SU-DHL-6 (cell line): ENCODE results near the gene STARD3.

Experiments
- H2AFZ ChIP-seq: fragments of 200-600 bp; sonication (generic); 2 replicates; pipeline ENCODE4 v1.6.1; 2014; ENCODE audit warnings: low read depth, mild to moderate bottlenecking, moderate library complexity, mixed read lengths, antibody characterized with exemption, low read length; ENCODE audit not compliant: severe bottlenecking
- H3F3A ChIP-seq: fragments of 200-600 bp; shearing (Covaris generic); 2 replicates; pipeline ENCODE4 v1.6.0; 2016; ENCODE audit warnings: antibody characterized with exemption, mild to moderate bottlenecking; ENCODE audit not compliant: insufficient read depth
- H3K27ac ChIP-seq: fragments of 200-600 bp; sonication (generic); 2 replicates; pipeline ENCODE4 v1.5.1; 2016; ENCODE audit warnings: low read depth, mild to moderate bottlenecking, low read length, moderate library complexity, mixed read lengths
- H3K27me3 ChIP-seq: fragments of 200-600 bp; sonication (generic), shearing (Covaris generic); 2 replicates; pipeline ENCODE4 v1.6.0; 2014; ENCODE audit warnings: mild to moderate bottlenecking, low read length
- H3K36me3 ChIP-seq: fragments of 200-600 bp; sonication (generic); 2 replicates; pipeline ENCODE4 v1.6.1; 2014; ENCODE audit warnings: mild to moderate bottlenecking, low read length, mixed read lengths
- H3K4me2 ChIP-seq: fragments of 300-600, 200-600 bp; shearing (Covaris generic), sonication (generic); 2 replicates; pipeline ENCODE4 v1.6.0; 2014; ENCODE audit warnings: low read length, low read depth, mild to moderate bottlenecking; ENCODE audit not compliant: poor library complexity, severe bottlenecking
- H3K4me3 ChIP-seq: fragments of 200-600 bp; sonication (generic); 2 replicates; pipeline ENCODE4 v1.5.1; 2014; ENCODE audit warnings: antibody characterized with exemption, low read length, mild to moderate bottlenecking, mixed read lengths; ENCODE audit not compliant: insufficient read depth, poor library complexity, severe bottlenecking
- H3K79me2 ChIP-seq: fragments of 200-600 bp; sonication (generic); 2 replicates; pipeline ENCODE4 v1.6.1; 2014; ENCODE audit warnings: mild to moderate bottlenecking, low read length, moderate library complexity; ENCODE audit not compliant: insufficient read depth
- H3K9ac ChIP-seq: fragments of 200-600 bp; sonication (generic); 2 replicates; pipeline ENCODE4 v1.7.0; 2014; ENCODE audit warnings: mild to moderate bottlenecking, low read length
- H3K9me2 ChIP-seq: fragments of 200-600 bp; sonication (generic); replicated peaks from 2 replicates; pipeline ENCODE4 v1.6.1; 2014; ENCODE audit warnings: low read length; ENCODE audit not compliant: insufficient read depth
- H3K9me3 ChIP-seq: fragments of 200-600 bp; sonication (generic); 2 replicates; pipeline ENCODE4 v1.6.1; 2014; ENCODE audit warnings: low read length, mixed read lengths; ENCODE audit not compliant: insufficient read depth
- H4K20me1 ChIP-seq: fragments of 200-600 bp; sonication (generic); 2 replicates; pipeline ENCODE4 v1.6.1; 2014; ENCODE audit warnings: low read depth, mild to moderate bottlenecking, antibody characterized with exemption, low read length, moderate library complexity, mixed read lengths
- CTCF ChIP-seq: fragments of 200-600 bp; sonication (generic); IDR thresholded peaks from one replicate; pipeline ENCODE4 v1.5.1; 2017; ENCODE audit warnings: antibody characterized with exemption, mild to moderate bottlenecking, low read length, moderate library complexity; ENCODE audit not compliant: insufficient read depth, poor library complexity, severe bottlenecking
- EZH2phosphoT487 ChIP-seq: fragments of 200-600 bp; sonication (generic), shearing (Covaris generic); conservative IDR thresholded peaks from 2 replicates; pipeline ENCODE4 v1.6.1; 2018; ENCODE audit warnings: mild to moderate bottlenecking, antibody characterized with exemption, low read length, moderate library complexity, mixed read lengths

Gene STARD3

GRCh38 chr17:39667262-39667944 is 30.5 kb downstream of the STARD3 start:
- Histone ChIP-seq H3K27ac (no peak overlapping the region), H3K27me3 (no peaks in the 10 kb centered on the region), H4K20me1 (no peaks in the 10 kb centered on the region), H3K36me3 (no peaks in the 10 kb centered on the region), H2AFZ (no peak overlapping the region), H3K9ac (no peak overlapping the region), H3K4me3 (no peak overlapping the region), H3F3A (no peaks in the 10 kb centered on the region), H3K4me2 (no peak overlapping the region), H3K79me2 (no peaks in the 10 kb centered on the region), H3K9me2 (no peaks in the 10 kb centered on the region), H3K9me3 (no peaks in the 10 kb centered on the region)
- TF ChIP-seq EZH2phosphoT487 = no peak
- no peak for TF ChIP-seq CTCF

GRCh38 chr17:39667945-39668924 is 31.3 kb downstream of the STARD3 start, which contains the start of gene PNMT:
Gene PNMT, plus strand, starts transcription at chr17:39668453. Its CDS starts 23 bp downstream, at chr17:39668476.
- no peak within 1 kb of the TSS; the same call in 1 of the 2 replicates for H3K9ac ChIP-seq
- no peaks in the 10 kb centered on the region for H3K9me3 ChIP-seq
- H3K4me2 ChIP-seq = peak within 1 kb of the TSS; percentile 41
- H3K4me3 ChIP-seq = peak within 1 kb of the TSS; percentile 23
- no peaks in the 10 kb centered on the region for H4K20me1 ChIP-seq
- H3F3A ChIP-seq = no peaks in the 10 kb centered on the region
- no peak within 1 kb of the TSS for H3K27ac ChIP-seq
- no peaks in the 10 kb centered on the region for H3K9me2 ChIP-seq
- no peaks in the 10 kb centered on the region for H3K79me2 ChIP-seq
- peak within 1 kb of the TSS; percentile 46 for H2AFZ ChIP-seq
- no peaks in the 10 kb centered on the region for H3K27me3 ChIP-seq
- TF ChIP-seq CTCF (peak; percentile 59), EZH2phosphoT487 (no peak)
- no peaks in the 10 kb centered on the region for H3K36me3 ChIP-seq

GRCh38 chr17:39669897-39670735 is 33.2 kb downstream of the STARD3 start:
- Histone ChIP-seq H4K20me1 (no peaks in the 10 kb centered on the region), H3K9ac (no peak overlapping the region), H3K4me3 (no peak overlapping the region), H2AFZ (no peak overlapping the region), H3K27ac (no peak overlapping the region), H3K4me2 (no peak overlapping the region), H3F3A (no peaks in the 10 kb centered on the region), H3K9me3 (no peaks in the 10 kb centered on the region), H3K36me3 (no peaks in the 10 kb centered on the region), H3K79me2 (no peaks in the 10 kb centered on the region), H3K9me2 (no peaks in the 10 kb centered on the region), H3K27me3 (no peaks in the 10 kb centered on the region)
- no peak for TF ChIP-seq CTCF
- TF ChIP-seq EZH2phosphoT487 = no peak
